HG02981 (cell line): ENCODE data around the gene KRT71.

Source experiments
- ATAC-seq: cut with Tn5 transposase; IDR thresholded peaks from one replicate; pipeline ENCODE4 v1.9.1; 2021; ENCODE audit warnings: mild to moderate bottlenecking, moderate library complexity; ENCODE audit not compliant: unreplicated experiment

Gene KRT71

DNA sequence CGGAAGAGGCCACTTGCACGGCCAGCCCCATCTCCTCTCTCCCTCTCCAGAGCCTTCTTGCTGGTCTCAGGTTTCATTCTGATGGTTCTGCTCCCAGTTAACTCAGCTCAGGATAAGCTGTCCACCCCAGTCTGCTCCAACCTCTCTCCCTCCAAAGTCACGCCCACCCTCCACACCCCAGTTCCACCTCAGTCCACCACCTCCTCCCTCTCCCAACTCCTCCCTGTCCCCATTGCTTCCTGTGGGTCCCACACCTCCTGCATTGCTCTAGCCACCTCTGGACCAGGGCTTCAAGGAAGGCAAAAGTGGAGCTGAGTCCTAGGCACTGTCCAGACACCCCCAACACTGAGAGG, 13.1 kb downstream of the KRT71 start:
- ATAC-seq: no peak

DNA sequence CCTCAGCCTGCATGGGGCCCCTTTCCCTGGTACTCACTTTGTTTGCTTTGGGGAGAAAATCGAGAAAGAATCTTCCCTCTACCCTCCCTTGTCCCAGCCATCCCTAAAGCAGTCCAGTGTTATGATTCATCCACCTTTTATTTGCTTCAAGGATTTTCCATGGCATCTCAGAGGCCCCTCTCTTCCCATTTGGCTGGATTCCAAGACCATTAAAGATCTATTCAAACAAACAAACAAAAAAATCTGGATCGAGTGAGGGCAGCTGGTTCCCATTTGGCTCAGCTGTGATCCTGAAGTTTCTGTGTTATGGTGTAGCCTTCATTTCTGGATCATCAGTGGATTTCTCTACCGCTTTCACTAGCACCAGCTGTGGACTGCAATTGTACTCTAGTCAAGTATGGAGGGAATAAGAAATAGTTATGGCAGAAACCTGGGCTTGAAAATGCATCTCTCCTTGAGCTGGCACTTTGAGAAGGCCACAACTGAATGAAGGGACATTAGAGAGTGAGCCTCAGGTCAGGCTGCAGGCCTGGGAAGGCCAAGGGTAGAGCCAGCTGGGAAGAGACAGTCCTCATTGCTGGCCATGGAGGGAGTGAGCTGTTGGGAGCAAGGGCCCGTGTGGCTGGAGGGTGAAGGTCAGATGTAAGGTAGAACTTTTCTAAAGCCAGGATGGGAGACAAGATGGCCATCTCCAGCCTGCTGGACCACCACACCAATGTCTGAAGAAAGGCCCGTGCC, 13.7 kb downstream of the KRT71 start:
- ATAC-seq: no peak

GRCh38 chr12:52537101-52537500, 15.8 kb downstream of the KRT71 start:
- ATAC-seq: no peak

DNA sequence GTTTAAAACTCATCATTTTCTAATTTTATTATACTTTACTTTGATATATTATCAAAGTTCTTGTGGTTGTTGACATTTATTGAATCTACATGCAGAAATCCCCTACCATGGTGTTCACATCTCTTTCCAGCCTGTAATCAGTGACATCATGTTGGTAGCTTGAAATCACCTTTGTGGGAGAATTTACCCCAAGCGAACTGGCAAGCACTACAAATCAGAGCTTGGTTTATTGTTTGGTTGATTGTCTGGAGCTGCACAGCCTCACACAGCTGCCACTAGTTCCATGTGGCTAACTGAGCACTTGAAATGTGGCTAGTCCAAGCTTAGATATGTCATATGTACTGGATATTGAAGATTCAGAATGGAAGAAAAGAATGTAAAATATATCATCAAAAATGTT, 17.4 kb downstream of the KRT71 start:
- ATAC-seq: no peak

DNA sequence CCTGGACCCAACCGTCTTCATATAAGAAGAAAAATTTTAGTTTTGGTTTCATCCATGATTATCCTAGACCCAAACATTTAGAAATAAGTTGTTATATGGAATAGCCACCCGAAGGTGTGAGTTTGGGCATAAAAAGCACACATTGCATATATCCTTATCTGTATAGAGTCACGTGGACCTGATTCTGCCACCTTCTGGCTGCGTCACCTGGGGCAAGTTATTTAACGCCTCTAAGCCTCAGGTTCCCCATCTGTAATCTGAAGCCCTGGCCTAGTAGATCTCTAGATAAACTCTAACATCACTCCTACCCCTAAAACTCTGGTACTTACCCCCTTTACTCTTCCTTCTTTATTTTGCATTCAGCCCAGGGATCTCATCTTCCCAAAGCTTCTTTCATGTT, 18.5 kb downstream of the KRT71 start:
- no peak for ATAC-seq

GRCh38 chr12:52533686-52534470, 19.1 kb downstream of the KRT71 start:
- ATAC-seq: no peak

DNA sequence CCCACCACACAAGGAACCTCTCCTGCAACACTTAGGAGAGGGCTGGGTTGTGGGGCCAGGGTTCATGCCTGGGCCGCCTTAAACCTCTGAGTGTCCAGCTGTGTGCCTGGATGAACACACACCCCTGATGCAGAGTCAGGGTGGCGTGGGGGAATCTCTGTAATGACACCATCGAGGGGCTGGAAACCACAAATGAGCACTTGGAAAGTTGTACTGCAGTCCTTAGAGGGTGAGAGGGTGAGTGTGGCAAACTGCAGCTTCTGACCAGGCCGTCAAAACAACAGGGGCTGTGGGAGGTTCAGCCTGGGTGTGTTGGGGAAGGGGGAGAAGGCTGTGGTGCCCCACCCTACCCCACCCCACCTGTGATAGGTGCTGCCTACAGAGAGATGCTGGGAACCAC, 20.3 kb downstream of the KRT71 start:
- no peak for ATAC-seq

DNA sequence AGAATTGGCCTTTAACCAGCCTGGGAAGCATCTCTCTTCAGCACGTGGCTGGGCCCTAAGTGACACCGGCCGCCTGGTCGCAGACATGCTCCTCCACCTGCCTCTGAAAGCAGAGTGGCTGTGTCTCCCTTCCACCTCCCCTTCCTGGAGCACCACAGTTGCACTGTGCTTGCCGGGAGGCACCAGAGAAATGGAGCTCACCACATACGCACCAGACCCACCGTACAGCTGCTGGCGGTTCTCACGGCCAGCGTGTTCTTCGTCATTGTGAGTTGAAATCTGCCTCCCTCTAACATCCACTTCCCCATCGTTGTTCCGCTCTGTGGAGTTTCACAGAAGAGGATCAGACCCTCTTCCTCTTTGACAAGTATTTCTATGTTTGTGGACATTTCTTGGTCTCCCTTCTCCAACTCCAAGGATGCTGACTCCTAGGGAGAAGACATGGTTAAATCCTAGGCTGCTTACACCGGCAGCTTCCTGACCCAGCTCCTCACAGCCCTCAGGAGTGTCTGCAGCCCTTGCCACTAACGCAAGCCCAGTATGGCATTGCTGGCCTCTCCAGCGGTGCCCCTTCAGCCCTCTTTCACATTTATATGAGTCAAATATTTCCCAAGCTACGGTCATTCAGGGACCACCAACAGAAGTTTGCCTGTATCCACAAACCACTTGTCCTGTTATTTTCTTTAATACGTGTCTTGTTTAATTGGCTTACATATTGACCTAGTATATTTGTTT, 21.2 kb downstream of the KRT71 start:
- no peak for ATAC-seq

- no peak for ATAC-seq
Observed at GRCh38 chr12:52530905-52531304, 22.0 kb downstream of the KRT71 start.

DNA sequence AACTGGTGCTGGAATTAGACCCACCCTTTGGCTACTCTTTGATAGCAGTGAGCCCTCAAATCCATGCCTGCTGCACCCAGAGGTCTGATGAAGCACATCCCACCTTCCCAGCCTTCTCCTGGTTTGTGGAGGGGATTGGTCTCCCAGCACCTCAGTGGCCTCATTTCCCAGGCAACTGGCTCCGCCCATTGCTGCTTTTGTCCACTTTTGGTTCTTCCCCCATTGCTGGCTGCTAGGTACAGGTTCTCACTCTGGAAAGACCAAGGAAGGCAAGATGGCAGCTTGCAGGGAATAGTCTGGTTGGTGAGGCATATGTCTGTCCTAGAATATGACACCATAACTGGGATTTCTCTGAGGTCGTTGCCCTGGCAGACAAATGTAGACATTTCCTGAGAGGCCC, 22.6 kb downstream of the KRT71 start:
- ATAC-seq: no peak

DNA sequence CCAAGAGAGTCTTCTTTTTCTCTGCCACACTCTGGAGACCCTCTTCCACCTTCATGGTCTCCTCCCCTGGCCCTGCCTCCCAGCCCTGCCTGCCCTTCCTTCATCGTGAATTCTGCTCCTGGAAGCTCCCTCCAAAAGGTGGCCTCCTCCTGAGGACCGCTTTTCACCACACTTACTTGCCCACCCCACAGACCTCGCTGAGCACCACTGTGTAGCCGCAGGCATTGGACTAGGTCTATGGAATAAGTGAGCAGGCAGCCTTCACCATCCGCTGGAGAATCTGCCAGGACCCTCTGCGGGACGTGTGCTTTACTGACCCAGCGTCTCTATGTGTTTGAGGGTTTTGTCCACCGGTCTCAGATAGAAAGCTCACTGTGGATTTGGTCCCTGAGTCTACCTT, 23.1 kb downstream of the KRT71 start:
- no peak for ATAC-seq

- ATAC-seq: no peak
Observed at GRCh38 chr12:52529417-52529816, 23.5 kb downstream of the KRT71 start.

GRCh38 chr12:52528641-52529143, 24.3 kb downstream of the KRT71 start:
- no peak for ATAC-seq

GRCh38 chr12:52527121-52527800, 25.7 kb downstream of the KRT71 start:
- no peak for ATAC-seq

GRCh38 chr12:52526511-52526951, 26.4 kb downstream of the KRT71 start:
- no peak for ATAC-seq

DNA sequence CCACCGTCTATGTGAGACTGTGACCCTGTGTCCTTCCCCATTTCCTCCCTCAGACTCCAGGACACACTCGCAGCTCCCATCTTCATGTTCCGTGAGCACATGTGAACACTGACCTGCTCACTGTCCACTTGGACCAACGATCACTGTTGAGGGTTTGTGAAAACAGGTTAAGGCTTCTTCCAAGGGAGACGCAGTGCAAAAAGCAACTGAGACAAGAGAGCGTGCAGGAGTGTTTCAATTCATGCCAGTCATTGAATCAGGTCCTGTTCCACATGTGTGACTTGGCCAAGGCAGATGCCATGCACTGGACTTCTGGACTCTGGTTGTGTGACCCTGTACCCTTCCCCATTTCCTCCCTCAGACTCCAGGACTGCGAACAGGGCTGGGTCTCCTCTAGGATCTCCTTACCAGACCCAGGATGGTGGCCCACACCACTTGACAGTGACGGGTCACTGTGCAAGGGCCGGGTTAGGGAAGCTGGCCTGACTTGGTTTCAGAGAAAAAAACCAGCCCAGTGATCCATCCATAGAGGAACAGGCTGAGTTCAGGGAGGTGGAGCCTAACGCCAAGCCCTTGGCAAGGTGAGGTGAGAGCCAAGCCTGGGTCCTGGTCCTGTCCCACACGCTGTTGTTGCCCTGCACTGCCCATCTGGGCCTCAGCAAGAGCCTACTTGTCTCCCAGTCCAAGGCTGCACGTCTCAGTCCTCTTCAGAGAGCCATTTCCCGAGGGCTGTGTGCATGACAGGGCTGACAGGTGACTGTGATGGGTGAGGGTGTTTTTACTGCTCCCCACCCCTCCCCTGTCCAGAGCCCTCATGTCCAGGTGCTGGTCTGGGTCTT, 27.1 kb downstream of the KRT71 start:
- no peak for ATAC-seq

GRCh38 chr12:52524898-52525591, 27.9 kb downstream of the KRT71 start:
- no peak for ATAC-seq

- ATAC-seq: no peak
Observed at GRCh38 chr12:52524241-52524897, 28.6 kb downstream of the KRT71 start.

DNA sequence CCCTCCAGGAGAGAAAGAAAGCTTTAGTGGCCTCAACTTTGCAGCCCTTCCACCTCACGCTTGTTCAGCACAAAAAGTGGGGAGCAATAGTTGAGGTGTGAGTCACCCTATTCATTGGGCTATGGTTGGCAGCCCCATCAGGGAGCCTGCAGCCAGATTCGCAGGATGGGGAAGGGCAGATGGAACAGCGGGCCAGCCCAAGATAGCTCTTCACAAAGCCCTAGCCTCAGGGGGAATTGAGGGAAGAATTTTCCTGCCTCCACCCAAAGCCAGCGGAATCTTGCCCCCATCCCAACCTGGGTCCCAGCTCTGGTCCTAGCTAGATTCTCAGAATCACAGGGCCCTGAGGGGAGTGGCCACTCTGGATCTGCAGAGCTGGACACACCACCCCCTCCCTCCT, 29.1 kb downstream of the KRT71 start:
- ATAC-seq: no peak
